Pancreas (tissue), 10 donors: ENCODE data around the gene LILRB3. TPM values are rescaled to one million over a fixed set of nuclear protein-coding genes. Genes with fewer than 3 reads are reported as not detected.
"Not testable (repeated sequence)": the region's sequence is repeated elsewhere in the genome, so short reads cannot be mapped to it uniquely, and the experiment has no call there.

ENCODE experiments used
- ATAC-seq, 4 donors: fragments of 200-7000 bp; cut with Tn5 transposase; one replicate each; pipeline versions ENCODE4 v1.8.0 to v1.9.1; 2020; ENCODE audit warnings: mild to moderate bottlenecking in 4 of 4, moderate library complexity in 4 of 4
- DNase-seq, 6 donors: peaks; one replicate each; pipeline ENCODE4 v3.0.0-alpha.2; 2020
- FAIRE-seq: peaks from 2 replicates; lab custom pipeline; 2012; peaks lifted over from hg19 to GRCh38; lab: Jason Lieb, UNC
- H3K27ac ChIP-seq, 4 donors: fragments of 200-600 bp; sonication (generic); 1 replicate in 3 of 4; 2 replicates in 1 of 4; pipeline versions ENCODE4 v1.5.0 to v1.8.0; 2020
- H3K27me3 ChIP-seq, 4 donors: fragments of 200-600 bp; one replicate each; pipeline ENCODE4 v1.8.0; 2021
- H3K36me3 ChIP-seq, 3 donors: fragments of 200-600 bp; sonication (generic) in 1 of 3; one replicate each; pipeline versions ENCODE4 v1.5.0 to v1.8.0; 2020 to 2021
- H3K4me1 ChIP-seq, 3 donors: fragments of 200-600 bp; one replicate each; pipeline ENCODE4 v1.8.0; 2021
- H3K4me3 ChIP-seq, 4 donors: fragments of 200-600 bp; sonication (generic) in 2 of 4; one replicate each; pipeline versions ENCODE4 v1.5.0 to v1.8.0; 2020 to 2021
- H3K9me3 ChIP-seq, 4 donors: fragments of 200-600 bp; one replicate each; pipeline ENCODE4 v1.8.0; 2021
- WGBS, 2 donors: extraction: QIAGEN DNeasy Blood & Tissue Kit; methylation state at CpG; one replicate each; pipeline ENCODE4 v1.1.7; 2013; 5-methylcytosine and 5-hydroxymethylcytosine counted together
- intact Hi-C, 3 donors: fragments of 100-400 bp; cut with DNase I; formaldehyde crosslinking; loops; one replicate each; pipeline versions ENCODE4 v1.11.1 to v1.14.2; 2022
- polyA plus RNA-seq, 2 donors: library from polyadenylated mRNA; stranded (reverse); fragments of 200-250 nt; gene quantifications; one replicate each; pipeline ENCODE4 v1.2.3, GENCODE V29; 2013
- total RNA-seq, 6 donors: library from RNA; stranded (reverse); fragmentation: NEBNext Ultra II Directional in 4 of 6; extraction: Animal tissue kit (Norgen Biotek cat#: 25700) in 4 of 6; gene quantifications; one replicate each; pipeline versions ENCODE4 v1.2.1 to v1.2.4, GENCODE V29; 2021 to 2023
- TF ChIP-seq, protein P1 (sequence below), 4 donors: fragments of 200-600 bp; sonication (generic) in 3 of 4; IDR thresholded peaks; one replicate each; pipeline versions ENCODE4 v1.5.0 to v1.8.0; 2021; ENCODE audit warnings: antibody characterized with exemption in 4 of 4
- donor health status: healthy with polysubstance abuse.
- donor health status: DM: no; HTN: no; CAD: no; lungs with moderate emphysema.
- donor health status: DM: no; HTN: no; CAD: no.
- donor health status: control.
- donor health status: control.
- donor health status: Bipolar disorder and iron deficiency.
- donor health status: DM: yes; HTN: yes; CAD: no.
- donor health status: DM: no; HTN: no; CAD: no.
- donor health status: DM: no; HTN: no; CAD: no.
- donor health status: DM: yes; HTN: yes; CAD: no.

The LILRB3 gene
- total and polyA plus RNA-seq, 8 donors: 0.47 to 5.6 (median 1.8) TPM

GRCh38 chr19:54230031-54230430, 7.2 kb upstream of the LILRB3 start:
- TF ChIP-seq, protein P1, sequence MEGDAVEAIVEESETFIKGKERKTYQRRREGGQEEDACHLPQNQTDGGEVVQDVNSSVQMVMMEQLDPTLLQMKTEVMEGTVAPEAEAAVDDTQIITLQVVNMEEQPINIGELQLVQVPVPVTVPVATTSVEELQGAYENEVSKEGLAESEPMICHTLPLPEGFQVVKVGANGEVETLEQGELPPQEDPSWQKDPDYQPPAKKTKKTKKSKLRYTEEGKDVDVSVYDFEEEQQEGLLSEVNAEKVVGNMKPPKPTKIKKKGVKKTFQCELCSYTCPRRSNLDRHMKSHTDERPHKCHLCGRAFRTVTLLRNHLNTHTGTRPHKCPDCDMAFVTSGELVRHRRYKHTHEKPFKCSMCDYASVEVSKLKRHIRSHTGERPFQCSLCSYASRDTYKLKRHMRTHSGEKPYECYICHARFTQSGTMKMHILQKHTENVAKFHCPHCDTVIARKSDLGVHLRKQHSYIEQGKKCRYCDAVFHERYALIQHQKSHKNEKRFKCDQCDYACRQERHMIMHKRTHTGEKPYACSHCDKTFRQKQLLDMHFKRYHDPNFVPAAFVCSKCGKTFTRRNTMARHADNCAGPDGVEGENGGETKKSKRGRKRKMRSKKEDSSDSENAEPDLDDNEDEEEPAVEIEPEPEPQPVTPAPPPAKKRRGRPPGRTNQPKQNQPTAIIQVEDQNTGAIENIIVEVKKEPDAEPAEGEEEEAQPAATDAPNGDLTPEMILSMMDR (IDR thresholded peaks at IDR 0.05): no peak
- ATAC-seq: no peak
- H3K4me3 ChIP-seq: no peak overlapping the region

DNA sequence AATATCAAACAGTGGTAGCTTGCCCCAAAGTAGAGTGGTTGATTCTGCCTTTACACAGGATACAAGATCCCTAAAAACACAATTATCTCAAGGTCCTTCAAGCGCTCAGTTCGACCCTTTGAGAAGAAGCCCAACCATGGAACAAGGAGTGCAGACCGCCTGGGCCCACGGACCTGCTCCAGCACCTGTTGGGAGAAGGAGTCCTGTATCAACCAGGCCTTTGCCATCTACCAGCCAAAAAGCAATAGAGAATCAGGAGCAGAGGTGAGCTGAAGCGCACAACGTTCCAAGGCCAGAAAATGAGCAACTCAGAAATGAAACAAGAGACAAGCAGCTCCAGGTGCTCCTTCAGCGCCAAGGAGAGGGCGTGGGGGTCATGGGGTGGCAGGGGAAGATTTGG, 6.3 kb upstream of the LILRB3 start:
- FAIRE-seq: no peak
- intact Hi-C loops: no loop called here
- Histone ChIP-seq H3K27ac (no peak overlapping the region), H3K9me3 (no peaks in the 10 kb centered on the region), H3K27me3 (no peaks in the 10 kb centered on the region), H3K4me3 (no peak overlapping the region), H3K36me3 (no peaks in the 10 kb centered on the region), H3K4me1 (no peaks in the 10 kb centered on the region)
- no peak for ATAC-seq
- DNase-seq: no peak
- TF ChIP-seq, protein P1 (IDR thresholded peaks at IDR 0.05): no peak
- 67 to 75% methylated on average over 8 of the region's 8 CpGs for WGBS, 2 donors

More at GRCh38 chr19:54230031-54230430, 7.2 kb upstream of the LILRB3 start:
- no peaks in the 10 kb centered on the region for H3K36me3 ChIP-seq
- no peak for FAIRE-seq
- DNase-seq: no peak
- no peaks in the 10 kb centered on the region for H3K27me3 ChIP-seq
- intact Hi-C loops: loop anchor here in 2 of 3 donors (2.0 to 10.0 kb wide), 2 partner anchors 55 to 59 kb away; partner anchors contain the start of gene TMC4 (in 1 of the 2)
- WGBS, 2 donors: 68 to 72% methylated on average over 7 of the region's 7 CpGs
- no peak overlapping the region for H3K27ac ChIP-seq
- H3K4me1 ChIP-seq: no peaks in the 10 kb centered on the region
- H3K9me3 ChIP-seq: no peaks in the 10 kb centered on the region

- H3K4me3 ChIP-seq, intact Hi-C loops, H3K9me3 ChIP-seq, H3K4me1 ChIP-seq, ATAC-seq, H3K27me3 ChIP-seq, H3K27ac ChIP-seq, DNase-seq, FAIRE-seq, H3K36me3 ChIP-seq: not testable (repeated sequence)
- 39 to 49% methylated on average over 9 to 10 of the region's 10 CpGs for WGBS, 2 donors
These were observed 1.8 kb upstream of the LILRB3 start for GRCh38 chr19:54224619-54225018.

DNA sequence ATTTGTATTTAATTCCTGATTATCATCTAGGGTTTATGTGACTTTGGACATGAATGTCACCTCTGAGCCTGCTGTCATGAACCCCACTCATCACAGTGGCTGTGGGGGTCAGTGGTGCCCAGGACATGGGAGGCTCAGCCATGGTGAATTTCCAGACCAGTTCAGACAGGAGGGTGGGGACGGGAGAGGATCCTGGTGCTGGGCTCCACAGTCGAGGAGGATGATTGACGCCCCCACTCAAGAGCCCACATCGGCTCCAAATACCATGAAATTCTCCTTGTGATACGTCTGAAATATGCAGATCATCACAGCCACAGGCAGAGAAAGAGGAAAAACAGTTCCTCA, 1.1 kb upstream of the LILRB3 start:
- WGBS, 2 donors: 22 to 32% methylated on average over 5 of the region's 5 CpGs
- H3K4me3 ChIP-seq, H3K27ac ChIP-seq, intact Hi-C loops, H3K36me3 ChIP-seq, FAIRE-seq, H3K4me1 ChIP-seq, H3K27me3 ChIP-seq, H3K9me3 ChIP-seq, ATAC-seq: not testable (repeated sequence)
- DNase-seq: peak in 1 of 6 donors; percentile 6

- FAIRE-seq, H3K27me3 ChIP-seq, H3K36me3 ChIP-seq, intact Hi-C loops, H3K27ac ChIP-seq, H3K9me3 ChIP-seq, H3K4me1 ChIP-seq, H3K4me3 ChIP-seq: not testable (repeated sequence)
- DNase-seq (peak in 1 of 6 donors; percentile 30), ATAC-seq (peak in 3 of 4 donors; percentile 11 to 17 (median 15))
- 29 to 39% methylated on average over 14 of the region's 14 CpGs for WGBS, 2 donors
These were observed 600 bp upstream of the LILRB3 start for GRCh38 chr19:54223277-54223936.

DNA sequence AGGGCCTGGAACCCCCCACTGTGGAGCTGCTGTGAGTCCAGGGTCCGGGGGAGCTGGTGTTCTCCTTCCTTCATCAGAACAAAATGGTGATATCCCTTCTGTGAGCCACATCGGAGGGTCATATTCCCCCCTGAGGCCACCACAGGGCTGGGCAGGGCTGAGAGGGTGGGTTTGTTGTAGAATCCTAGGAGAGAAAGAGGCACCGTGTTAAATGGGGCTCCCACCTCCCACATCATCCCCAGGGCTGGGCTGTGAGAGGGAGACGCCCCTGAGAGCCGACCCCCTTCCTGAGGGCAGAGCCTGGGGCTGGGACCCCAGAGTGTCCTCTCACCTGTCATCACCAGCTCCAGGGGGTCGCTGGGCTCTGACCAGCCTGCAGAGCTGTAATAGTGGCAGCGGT, 860 bp downstream of the LILRB3 start:
- H3K27ac ChIP-seq, H3K36me3 ChIP-seq, H3K9me3 ChIP-seq, FAIRE-seq, H3K27me3 ChIP-seq, H3K4me1 ChIP-seq, H3K4me3 ChIP-seq, ATAC-seq, DNase-seq, intact Hi-C loops: not testable (repeated sequence)
- WGBS, 2 donors: 61 to 66% methylated on average over 7 of the region's 7 CpGs

DNA sequence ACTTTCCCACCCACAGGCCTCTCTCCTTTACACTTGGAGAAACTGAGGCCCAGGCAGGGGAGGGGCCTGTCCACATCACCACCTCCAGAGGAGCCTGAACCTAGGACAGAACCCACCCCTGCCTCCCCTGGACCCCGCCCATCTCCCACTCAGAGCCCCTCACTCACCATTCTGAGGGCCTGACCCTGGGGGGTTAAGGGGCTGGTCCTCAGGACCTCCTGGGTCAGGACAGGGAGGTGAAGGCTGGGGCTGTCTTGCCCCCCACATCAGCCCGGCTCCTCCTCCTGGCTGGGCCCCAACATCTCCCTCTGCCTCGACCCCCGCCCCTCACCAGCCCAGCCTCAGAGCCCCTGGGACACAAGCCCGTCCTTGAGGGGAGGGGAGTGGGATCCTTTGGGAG, 3.1 kb downstream of the LILRB3 start:
- ATAC-seq, H3K4me1 ChIP-seq, H3K36me3 ChIP-seq, H3K27ac ChIP-seq, H3K27me3 ChIP-seq, intact Hi-C loops, FAIRE-seq, H3K9me3 ChIP-seq, DNase-seq, H3K4me3 ChIP-seq: not testable (repeated sequence)
- 71 to 84% methylated on average over 1 to 5 of the region's 5 CpGs for WGBS, 2 donors
